Sigmoid colon (tissue), 3 donors: ENCODE results near the gene UNC45B.

ENCODE experiments used
- POLR2A ChIP-seq, 2 donors: fragments of 450-650 bp; IDR thresholded peaks; one replicate each; pipeline ENCODE4 v1.6.1; 2016; ENCODE audit warnings: antibody characterized with exemption in 2 of 2, mild to moderate bottlenecking in 2 of 2, moderate library complexity in 2 of 2
- TF ChIP-seq, protein P1 (sequence below), 4 experiments: fragments of 450-650 bp in 3 of 4; fragments of 200-600 bp in 1 of 4; IDR thresholded peaks; one replicate each; pipeline ENCODE4 v1.5.1; 2016 to 2019; ENCODE audit warnings: antibody characterized with exemption in 4 of 4, mild to moderate bottlenecking in 3 of 4, moderate library complexity in 2 of 4

DNA sequence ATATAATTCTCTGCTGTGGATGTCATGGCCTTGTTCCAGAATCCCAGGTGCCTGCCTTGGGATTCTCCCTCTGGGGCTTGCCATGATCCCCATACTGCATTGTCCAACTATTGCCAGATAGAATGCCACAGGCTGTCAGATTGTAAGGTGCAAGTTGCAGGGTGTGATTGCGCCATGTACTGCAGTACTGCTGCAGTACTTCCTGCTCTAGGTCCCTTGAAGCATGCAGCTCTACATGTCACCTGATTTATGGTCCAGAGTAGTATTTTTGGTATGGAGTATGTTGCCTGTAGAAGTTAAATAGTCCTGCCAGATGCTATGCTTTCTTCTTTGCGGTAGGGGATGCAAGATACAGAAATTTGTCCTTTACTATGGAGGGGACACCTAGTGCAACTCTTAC is 88.3 kb downstream of the UNC45B start:
- TF ChIP-seq POLR2A (IDR thresholded peaks at IDR 0.05) = no peak
- TF ChIP-seq, protein P1, sequence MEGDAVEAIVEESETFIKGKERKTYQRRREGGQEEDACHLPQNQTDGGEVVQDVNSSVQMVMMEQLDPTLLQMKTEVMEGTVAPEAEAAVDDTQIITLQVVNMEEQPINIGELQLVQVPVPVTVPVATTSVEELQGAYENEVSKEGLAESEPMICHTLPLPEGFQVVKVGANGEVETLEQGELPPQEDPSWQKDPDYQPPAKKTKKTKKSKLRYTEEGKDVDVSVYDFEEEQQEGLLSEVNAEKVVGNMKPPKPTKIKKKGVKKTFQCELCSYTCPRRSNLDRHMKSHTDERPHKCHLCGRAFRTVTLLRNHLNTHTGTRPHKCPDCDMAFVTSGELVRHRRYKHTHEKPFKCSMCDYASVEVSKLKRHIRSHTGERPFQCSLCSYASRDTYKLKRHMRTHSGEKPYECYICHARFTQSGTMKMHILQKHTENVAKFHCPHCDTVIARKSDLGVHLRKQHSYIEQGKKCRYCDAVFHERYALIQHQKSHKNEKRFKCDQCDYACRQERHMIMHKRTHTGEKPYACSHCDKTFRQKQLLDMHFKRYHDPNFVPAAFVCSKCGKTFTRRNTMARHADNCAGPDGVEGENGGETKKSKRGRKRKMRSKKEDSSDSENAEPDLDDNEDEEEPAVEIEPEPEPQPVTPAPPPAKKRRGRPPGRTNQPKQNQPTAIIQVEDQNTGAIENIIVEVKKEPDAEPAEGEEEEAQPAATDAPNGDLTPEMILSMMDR (IDR thresholded peaks at IDR 0.05) = no peak
